Left ventricle myocardium inferior (tissue), 1 donor: ENCODE measurements around the gene IST1. TPM values are rescaled to one million over a fixed set of nuclear protein-coding genes. Genes with fewer than 3 reads are reported as not detected.

ENCODE experiments used
- DNase-seq: peaks from one replicate; pipeline ENCODE4 v3.0.0-alpha.2; 2020
- H3K27ac ChIP-seq: fragments of 200-600 bp; replicated peaks from 2 replicates; pipeline ENCODE4 v1.8.0; 2021
- H3K27me3 ChIP-seq: fragments of 200-600 bp; 2 replicates; pipeline ENCODE4 v1.8.0; 2021; ENCODE audit warnings: low read depth
- H3K36me3 ChIP-seq: fragments of 200-600 bp; 2 replicates; pipeline ENCODE4 v1.8.0; 2021
- H3K4me1 ChIP-seq: fragments of 200-600 bp; 2 replicates; pipeline ENCODE4 v1.8.0; 2021
- H3K4me3 ChIP-seq: fragments of 200-600 bp; 2 replicates; pipeline ENCODE4 v1.8.0; 2021; ENCODE audit warnings: mild to moderate bottlenecking, moderate library complexity
- H3K9me3 ChIP-seq: fragments of 200-600 bp; replicated peaks from 2 replicates; pipeline ENCODE4 v1.8.0; 2021
- intact Hi-C: fragments of 100-400 bp; cut with micrococcal nuclease; formaldehyde crosslinking; loops from one replicate; pipeline ENCODE4 v1.11.0; 2022
- total RNA-seq: library from RNA; stranded (reverse); fragmentation: NEBNext Ultra II Directional; extraction: Animal tissue kit (Norgen Biotek cat#: 25700); gene quantifications from one replicate; pipeline ENCODE4 v1.2.1, GENCODE V29; 2021
- TF ChIP-seq, protein P1 (sequence below): fragments of 200-600 bp; IDR thresholded peaks from 2 replicates; pipeline ENCODE4 v1.8.0; 2021; ENCODE audit warnings: antibody characterized with exemption, mild to moderate bottlenecking, borderline replicate concordance
- donor health status: DM: no; HTN: yes; CAD: no; lungs with severe emphysema.

IST1 gene
- total RNA-seq, 1 donor from 2014 or later: 109 TPM

DNA sequence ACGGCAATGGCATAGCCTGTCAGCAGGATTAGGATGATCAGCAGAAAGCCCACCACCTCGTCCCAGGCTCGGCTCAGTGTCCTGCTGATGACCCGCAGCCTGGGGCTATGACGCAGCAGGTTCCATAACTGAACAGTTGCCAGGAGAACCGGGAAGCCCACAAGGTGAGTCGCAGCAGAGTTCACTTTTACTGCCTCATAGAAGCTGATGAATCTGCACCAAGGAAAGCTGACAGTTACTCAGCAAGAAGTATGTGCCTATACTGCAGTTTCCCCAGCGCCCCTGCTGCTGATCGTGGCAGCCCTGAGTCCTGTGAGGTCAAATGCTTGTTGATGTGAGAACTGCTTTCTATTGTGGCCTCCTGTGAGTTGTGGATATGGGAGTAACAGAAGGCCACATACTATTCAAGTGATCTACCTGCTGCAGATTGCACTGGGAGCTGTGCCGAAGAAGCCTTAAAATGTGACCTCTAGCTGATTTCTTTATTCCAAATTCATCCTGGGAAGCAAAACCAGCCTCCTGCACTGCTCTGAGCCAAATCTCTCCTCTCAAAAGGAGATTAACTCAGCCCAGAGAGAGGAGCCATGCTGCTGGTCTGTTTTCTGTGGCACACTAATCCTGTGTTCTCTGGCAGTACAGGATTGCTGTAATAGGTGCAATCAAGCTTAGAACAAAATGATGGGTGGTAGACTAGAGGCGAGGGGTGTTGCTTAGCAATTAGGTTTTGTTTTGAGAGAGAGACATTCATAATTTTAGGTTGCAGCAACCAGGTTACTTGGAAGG lies 38.8 kb downstream of the IST1 start:
- TF ChIP-seq, protein P1, sequence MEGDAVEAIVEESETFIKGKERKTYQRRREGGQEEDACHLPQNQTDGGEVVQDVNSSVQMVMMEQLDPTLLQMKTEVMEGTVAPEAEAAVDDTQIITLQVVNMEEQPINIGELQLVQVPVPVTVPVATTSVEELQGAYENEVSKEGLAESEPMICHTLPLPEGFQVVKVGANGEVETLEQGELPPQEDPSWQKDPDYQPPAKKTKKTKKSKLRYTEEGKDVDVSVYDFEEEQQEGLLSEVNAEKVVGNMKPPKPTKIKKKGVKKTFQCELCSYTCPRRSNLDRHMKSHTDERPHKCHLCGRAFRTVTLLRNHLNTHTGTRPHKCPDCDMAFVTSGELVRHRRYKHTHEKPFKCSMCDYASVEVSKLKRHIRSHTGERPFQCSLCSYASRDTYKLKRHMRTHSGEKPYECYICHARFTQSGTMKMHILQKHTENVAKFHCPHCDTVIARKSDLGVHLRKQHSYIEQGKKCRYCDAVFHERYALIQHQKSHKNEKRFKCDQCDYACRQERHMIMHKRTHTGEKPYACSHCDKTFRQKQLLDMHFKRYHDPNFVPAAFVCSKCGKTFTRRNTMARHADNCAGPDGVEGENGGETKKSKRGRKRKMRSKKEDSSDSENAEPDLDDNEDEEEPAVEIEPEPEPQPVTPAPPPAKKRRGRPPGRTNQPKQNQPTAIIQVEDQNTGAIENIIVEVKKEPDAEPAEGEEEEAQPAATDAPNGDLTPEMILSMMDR: no peak
- peaks cover 23% of the 10 kb centered on the region for H3K36me3 ChIP-seq
- intact Hi-C loops: no loop called here
- H3K27me3 ChIP-seq: no peaks in the 10 kb centered on the region
- H3K9me3 ChIP-seq: no peaks in the 10 kb centered on the region
- no peak overlapping the region for H3K4me3 ChIP-seq
- H3K27ac ChIP-seq: no peak overlapping the region
- no peak for DNase-seq
- H3K4me1 ChIP-seq: peaks cover 47% of the 10 kb centered on the region

DNA sequence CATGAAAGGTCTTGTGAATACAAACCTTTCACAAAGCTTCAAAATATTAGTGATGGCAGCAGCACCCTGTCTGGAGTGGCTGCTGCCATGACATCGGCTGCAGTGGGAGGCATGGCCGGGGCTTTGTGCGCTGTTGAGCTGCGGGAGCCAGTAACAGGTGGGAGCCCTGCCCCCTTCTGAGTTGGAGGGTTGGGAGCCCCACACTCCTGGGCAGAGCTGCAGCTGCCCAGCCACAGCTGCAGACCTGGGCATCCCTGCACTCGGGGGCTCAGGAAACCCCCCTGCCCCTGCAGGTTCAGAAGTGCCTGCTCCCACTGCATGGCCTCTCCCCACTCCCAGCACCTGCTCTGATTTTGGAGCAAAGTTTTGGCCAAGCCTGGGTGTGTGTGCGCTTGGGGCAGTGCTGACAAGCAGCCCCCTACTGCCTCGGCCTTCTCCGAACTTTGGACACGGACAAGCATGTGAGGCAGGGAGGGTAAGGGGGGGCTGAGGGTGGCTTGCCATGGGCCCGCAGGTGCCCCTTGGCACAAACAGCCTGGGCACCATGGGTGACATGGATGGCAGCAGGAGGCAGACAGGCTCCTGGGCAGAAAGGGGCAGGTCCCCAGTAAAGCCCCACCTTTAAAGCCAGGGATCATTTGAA lies 42.7 kb downstream of the IST1 start:
- no peak overlapping the region for H3K27ac ChIP-seq
- no peak overlapping the region for H3K4me3 ChIP-seq
- TF ChIP-seq, protein P1: no peak
- intact Hi-C loops: no loop called here
- no peaks in the 10 kb centered on the region for H3K9me3 ChIP-seq
- DNase-seq: no peak
- H3K36me3 ChIP-seq: peaks cover 13% of the 10 kb centered on the region
- H3K27me3 ChIP-seq: no peaks in the 10 kb centered on the region
- H3K4me1 ChIP-seq: peaks cover 22% of the 10 kb centered on the region

DNA sequence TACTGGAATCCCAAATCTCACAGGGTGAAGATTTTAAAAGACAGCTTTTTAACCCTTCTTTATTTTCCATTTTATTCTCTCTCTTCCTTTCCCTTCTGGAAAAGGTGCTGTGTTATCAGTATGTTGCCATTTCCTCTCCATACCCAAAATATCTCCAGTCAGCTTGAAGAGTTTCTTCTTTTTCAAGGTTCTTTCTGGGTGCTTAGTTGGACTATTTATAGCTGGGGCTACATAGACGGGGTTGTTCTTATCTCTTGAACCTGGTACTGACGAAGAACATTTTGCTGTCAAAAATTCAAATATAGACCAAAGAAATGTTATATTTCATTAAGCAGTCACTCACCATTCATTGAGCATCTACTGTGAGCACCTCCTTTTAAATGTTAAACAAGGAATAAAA lies 48.6 kb downstream of the IST1 start:
- no peak for DNase-seq
- H3K4me3 ChIP-seq: no peak overlapping the region

DNA sequence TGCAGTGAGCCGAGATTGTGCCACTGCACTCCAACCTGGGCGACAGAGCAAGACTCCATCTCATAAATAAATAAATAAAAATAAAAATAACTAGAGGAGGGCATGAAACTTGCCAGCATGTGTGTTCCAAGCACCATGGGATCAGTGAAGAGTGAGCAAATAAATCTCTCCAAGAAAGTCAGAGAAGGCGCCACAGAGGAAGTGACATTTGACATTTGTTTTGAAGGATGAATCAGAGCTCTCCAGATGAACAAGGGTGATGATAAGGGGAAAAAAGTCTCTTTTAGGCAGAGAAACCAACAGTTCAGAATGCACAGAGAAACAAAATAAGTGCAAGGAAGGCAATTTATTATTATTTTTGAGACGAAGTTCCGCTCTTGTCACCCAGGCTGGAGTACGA lies 50.3 kb downstream of the IST1 start:
- Histone ChIP-seq H3K4me1 (peaks cover 6% of the 10 kb centered on the region), H3K9me3 (no peaks in the 10 kb centered on the region), H3K27me3 (peaks cover 9% of the 10 kb centered on the region), H3K4me3 (no peak overlapping the region), H3K27ac (no peak overlapping the region), H3K36me3 (no peaks in the 10 kb centered on the region)
- no peak for DNase-seq
- intact Hi-C loops: no loop called here
- TF ChIP-seq, protein P1: no peak

More for the DNA sequence above, 48.6 kb downstream of the IST1 start:
- intact Hi-C loops: no loop called here
- peaks cover 9% of the 10 kb centered on the region for H3K27me3 ChIP-seq
- H3K9me3 ChIP-seq: no peaks in the 10 kb centered on the region
- no peak overlapping the region for H3K27ac ChIP-seq
- TF ChIP-seq, protein P1: no peak
- no peaks in the 10 kb centered on the region for H3K36me3 ChIP-seq
- H3K4me1 ChIP-seq: peaks cover 6% of the 10 kb centered on the region

DNA sequence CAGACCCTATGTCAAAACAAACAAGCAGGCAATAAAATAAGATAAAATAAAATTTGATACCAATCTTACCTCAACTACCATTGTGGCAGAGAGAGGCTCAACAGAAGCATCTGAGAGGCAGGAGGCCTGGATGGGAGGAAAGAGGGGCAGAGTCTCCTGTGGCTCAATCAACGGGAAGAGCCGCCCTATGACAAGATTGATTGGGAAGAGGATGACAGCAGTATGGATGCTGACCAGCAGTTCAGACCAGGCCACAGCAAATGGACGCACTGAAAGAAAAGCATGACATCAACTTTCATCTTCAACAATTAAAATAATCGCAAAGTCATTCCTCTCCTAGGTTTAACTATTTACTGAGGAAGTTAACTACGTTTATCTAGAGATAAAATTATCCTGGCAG lies 57.5 kb downstream of the IST1 start:
- H3K27me3 ChIP-seq: peaks cover 20% of the 10 kb centered on the region
- TF ChIP-seq, protein P1: no peak
- no peak overlapping the region for H3K4me3 ChIP-seq

More for the DNA sequence above, 57.5 kb downstream of the IST1 start:
- Histone ChIP-seq H3K9me3 (no peaks in the 10 kb centered on the region), H3K36me3 (no peaks in the 10 kb centered on the region), H3K27ac (no peak overlapping the region), H3K4me1 (no peaks in the 10 kb centered on the region)
- no peak for DNase-seq
- intact Hi-C loops: no loop called here
